ENCODE results near the gene EID3. TPM values are rescaled to one million over a fixed set of nuclear protein-coding genes. Genes with fewer than 3 reads are reported as not detected.
"Not testable (repeated sequence)": the region's sequence is repeated elsewhere in the genome, so short reads cannot be mapped to it uniquely, and the experiment has no call there.

Gene EID3
- total RNA-seq: 10 to 100 TPM in 1 of 2 donors, 1 to 10 TPM in 1; 9.0 to 17.9 TPM

GRCh38 chr12:104303538-104304151 lies at the start of gene EID3:
EID3 (plus strand) TSS chr12:104303739; CDS start chr12:104303935, 196 bp downstream.
- H3K27me3 Mint-ChIP-seq: no peaks in the 10 kb centered on the region
- H3K4me1 Mint-ChIP-seq (ENCODE audit: low read depth in 2 of 2): peaks cover 34 to 55% of the 10 kb centered on the region in 2 donors
- peak within 1 kb of the TSS; percentile 91 for H3K4me3 Mint-ChIP-seq
- H3K27ac Mint-ChIP-seq: peak within 1 kb of the TSS; percentile 94 to 99
- ATAC-seq (peak; percentile 99), DNase-seq (ENCODE audit: low spot score) (peak; percentile 97)
- H3K36me3 Mint-ChIP-seq: peaks cover 6% of the 10 kb centered on the region
- H3K9me3 Mint-ChIP-seq: no peaks in the 10 kb centered on the region

DNA sequence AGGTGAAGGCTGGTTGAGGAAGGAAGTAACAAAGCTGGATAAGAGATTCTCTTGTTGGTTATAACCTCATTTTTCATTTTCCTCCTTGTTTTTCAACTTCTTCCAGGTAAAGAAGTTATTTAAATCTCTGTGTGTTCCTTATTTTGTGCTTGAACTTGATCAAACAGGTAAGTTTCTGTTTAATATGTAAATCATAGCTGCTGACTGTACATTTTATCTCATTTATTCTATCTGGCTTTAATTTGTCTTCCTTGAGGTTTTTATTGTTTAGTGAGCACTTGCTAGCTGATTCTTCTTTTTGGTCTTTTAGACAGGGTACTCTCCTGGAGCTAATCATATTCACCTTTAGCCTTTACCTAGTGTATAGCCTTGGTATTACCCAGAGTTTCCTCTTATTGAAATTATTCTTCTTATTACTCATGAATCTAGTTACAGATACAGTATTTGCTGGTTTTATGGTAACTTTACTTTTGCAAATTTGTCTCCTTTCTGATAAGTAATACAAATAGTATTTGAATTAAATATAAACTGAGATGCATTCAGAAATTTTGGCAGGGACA lies 45.5 kb upstream of the EID3 start:
- Mint-ChIP-seq H3K27me3 (no peaks in the 10 kb centered on the region), H3K9me3 (no peaks in the 10 kb centered on the region), H3K36me3 (no peaks in the 10 kb centered on the region), H3K27ac (no peak overlapping the region), H3K4me3 (no peak overlapping the region), H3K4me1 (ENCODE audit: low read depth in 2 of 2) (no peaks in the 10 kb centered on the region)
- DNase-seq (ENCODE audit: low spot score): no peak
- ATAC-seq: no peak

- Mint-ChIP-seq H3K27ac (no peak overlapping the region), H3K36me3 (no peaks in the 10 kb centered on the region), H3K27me3 (no peaks in the 10 kb centered on the region), H3K4me1 (ENCODE audit: low read depth in 2 of 2) (no peaks in the 10 kb centered on the region), H3K4me3 (no peak overlapping the region), H3K9me3 (no peaks in the 10 kb centered on the region)
- ATAC-seq (no peak), DNase-seq (ENCODE audit: low spot score) (no peak)
These were observed 45.0 kb upstream of the EID3 start for GRCh38 chr12:104258476-104259067.

GRCh38 chr12:104263026-104263425 lies 40.5 kb upstream of the EID3 start:
- DNase-seq (ENCODE audit: low spot score) (no peak), ATAC-seq (no peak)
- Mint-ChIP-seq H3K9me3 (no peaks in the 10 kb centered on the region), H3K36me3 (no peaks in the 10 kb centered on the region), H3K4me1 (ENCODE audit: low read depth in 2 of 2) (no peaks in the 10 kb centered on the region), H3K27ac (no peak overlapping the region), H3K27me3 (no peaks in the 10 kb centered on the region), H3K4me3 (no peak overlapping the region)

DNA sequence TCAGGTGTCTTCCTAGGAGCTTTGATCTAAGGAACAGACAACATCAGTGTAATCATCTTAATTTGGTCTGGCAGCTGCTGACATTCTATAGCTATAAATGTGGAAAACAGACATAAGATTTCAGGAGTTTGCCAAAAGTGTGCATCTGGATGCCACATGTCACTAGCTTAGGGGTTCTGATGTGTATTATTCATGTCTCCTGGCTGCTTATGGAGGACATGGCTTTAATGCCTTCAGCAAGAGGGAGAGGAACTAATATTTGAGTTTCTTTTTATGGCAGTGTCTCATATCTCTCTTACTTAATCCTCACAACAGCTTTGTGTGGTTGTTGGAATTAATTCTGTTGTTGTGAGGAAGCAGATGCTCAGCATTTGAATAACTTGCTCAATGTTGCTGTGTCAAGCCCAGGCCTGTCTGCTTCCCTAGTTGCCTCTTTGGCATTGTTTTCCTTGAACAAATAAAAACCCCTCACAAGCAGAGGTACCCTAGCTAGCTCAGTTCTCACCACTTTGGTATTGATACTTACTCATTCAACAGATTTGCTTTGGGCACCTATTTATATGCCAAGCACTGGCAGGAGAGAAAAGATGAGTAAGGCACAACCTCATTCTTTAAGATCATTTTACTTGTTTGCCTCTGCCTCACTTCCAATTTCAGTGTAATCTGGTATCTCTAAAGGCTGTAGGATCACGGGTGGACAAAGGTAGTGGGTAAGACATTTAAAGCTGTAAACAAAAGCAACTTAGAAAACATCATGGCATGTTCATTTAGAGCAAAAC lies 39.8 kb upstream of the EID3 start:
- no peak for ATAC-seq

GRCh38 chr12:104265436-104265835 lies 38.1 kb upstream of the EID3 start:
- H3K4me1 Mint-ChIP-seq (ENCODE audit: low read depth in 2 of 2); ATAC-seq; H3K36me3 Mint-ChIP-seq; H3K27me3 Mint-ChIP-seq; H3K4me3 Mint-ChIP-seq; DNase-seq (ENCODE audit: low spot score); H3K27ac Mint-ChIP-seq; H3K9me3 Mint-ChIP-seq: not testable (repeated sequence)

More for the DNA sequence above, 39.8 kb upstream of the EID3 start:
- no peak for DNase-seq (ENCODE audit: low spot score)
- Mint-ChIP-seq H3K36me3 (no peaks in the 10 kb centered on the region), H3K4me1 (ENCODE audit: low read depth in 2 of 2) (no peaks in the 10 kb centered on the region), H3K9me3 (no peaks in the 10 kb centered on the region), H3K27ac (no peak overlapping the region), H3K4me3 (no peak overlapping the region), H3K27me3 (no peaks in the 10 kb centered on the region)

GRCh38 chr12:104272938-104273337 lies 30.6 kb upstream of the EID3 start:
- no peak for DNase-seq (ENCODE audit: low spot score)
- no peak overlapping the region for H3K27ac Mint-ChIP-seq

DNA sequence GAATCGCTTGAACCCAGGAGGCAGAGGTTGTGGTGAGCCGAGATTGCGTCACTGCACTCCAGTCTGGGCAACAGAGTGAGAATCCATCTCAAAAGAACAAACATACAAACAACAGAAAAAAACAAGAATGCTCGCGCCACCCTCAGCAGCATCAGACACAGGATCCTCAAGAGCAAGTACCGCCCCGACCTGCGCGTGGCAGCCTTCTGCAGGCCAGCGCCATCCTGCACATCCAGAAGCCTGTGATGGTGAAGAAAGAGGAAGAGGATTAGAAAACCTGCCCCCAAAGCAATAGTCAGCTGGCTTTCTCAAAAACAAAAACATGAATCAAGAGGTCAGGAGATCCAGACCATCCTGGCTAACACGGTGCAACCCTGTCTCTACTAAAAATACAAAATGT lies 30.0 kb upstream of the EID3 start:
- DNase-seq (ENCODE audit: low spot score): no peak
- H3K36me3 Mint-ChIP-seq: no peaks in the 10 kb centered on the region
- ATAC-seq: no peak
- no peak overlapping the region for H3K27ac Mint-ChIP-seq
- no peaks in the 10 kb centered on the region for H3K9me3 Mint-ChIP-seq
- H3K4me3 Mint-ChIP-seq: no peak overlapping the region
- no peaks in the 10 kb centered on the region for H3K27me3 Mint-ChIP-seq
- peaks cover 8 to 14% of the 10 kb centered on the region in 2 donors for H3K4me1 Mint-ChIP-seq (ENCODE audit: low read depth in 2 of 2)

More at GRCh38 chr12:104272938-104273337, 30.6 kb upstream of the EID3 start:
- no peak overlapping the region for H3K4me3 Mint-ChIP-seq
- H3K27me3 Mint-ChIP-seq: no peaks in the 10 kb centered on the region
- no peaks in the 10 kb centered on the region for H3K36me3 Mint-ChIP-seq
- ATAC-seq: no peak
- H3K4me1 Mint-ChIP-seq (ENCODE audit: low read depth in 2 of 2): peaks cover 8 to 14% of the 10 kb centered on the region in 2 donors
- no peaks in the 10 kb centered on the region for H3K9me3 Mint-ChIP-seq

DNA sequence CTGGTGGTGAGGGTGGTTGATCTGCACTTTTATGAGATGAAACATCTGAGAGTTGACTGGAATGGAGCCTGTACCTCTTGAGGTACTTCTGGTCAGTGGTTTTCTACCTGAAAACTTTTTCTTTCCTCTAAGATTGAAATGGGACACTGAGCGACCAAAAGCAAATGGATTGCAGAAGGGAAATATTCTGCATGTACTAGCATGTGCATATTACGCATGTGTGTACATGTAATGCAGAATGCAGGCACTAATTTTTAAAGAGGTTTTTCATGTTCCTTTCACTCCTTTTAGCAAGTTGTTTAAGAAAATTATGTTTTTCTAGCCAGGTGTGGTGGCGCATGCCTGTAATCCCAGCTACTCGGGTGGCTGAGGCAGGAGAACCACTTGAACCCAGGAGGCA lies 28.7 kb upstream of the EID3 start:
- H3K36me3 Mint-ChIP-seq: no peaks in the 10 kb centered on the region
- H3K4me3 Mint-ChIP-seq: no peak overlapping the region
- H3K4me1 Mint-ChIP-seq (ENCODE audit: low read depth in 2 of 2): peaks cover 8 to 14% of the 10 kb centered on the region in 2 donors
- H3K27ac Mint-ChIP-seq: no peak overlapping the region
- no peaks in the 10 kb centered on the region for H3K9me3 Mint-ChIP-seq
- no peak for DNase-seq (ENCODE audit: low spot score)
- peaks cover 0 to under 1% of the 10 kb centered on the region in 2 donors for H3K27me3 Mint-ChIP-seq
- ATAC-seq: no peak

DNA sequence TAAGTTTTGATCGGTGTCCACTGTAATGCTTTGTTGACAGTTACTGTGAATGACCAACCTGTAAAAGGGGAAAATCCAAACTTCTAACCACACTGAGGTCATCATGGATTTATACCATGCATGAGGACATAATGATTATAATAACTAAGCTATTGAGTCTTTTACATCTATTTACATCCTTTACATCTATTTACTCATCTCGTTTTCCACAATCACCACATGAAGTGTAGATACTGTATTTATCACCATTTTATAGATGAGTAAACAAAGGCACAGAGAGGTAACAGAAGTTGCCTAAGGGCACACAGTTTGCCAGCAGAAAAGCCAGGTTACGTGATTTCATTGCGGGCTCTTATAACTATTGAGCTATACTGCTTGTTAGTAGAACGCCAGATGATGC lies 27.9 kb upstream of the EID3 start:
- H3K4me3 Mint-ChIP-seq: peak overlapping the region; percentile 2
- peaks cover 8 to 14% of the 10 kb centered on the region in 2 donors for H3K4me1 Mint-ChIP-seq (ENCODE audit: low read depth in 2 of 2)
- DNase-seq (ENCODE audit: low spot score) (no peak), ATAC-seq (no peak)
- no peak overlapping the region for H3K27ac Mint-ChIP-seq
- H3K36me3 Mint-ChIP-seq: no peaks in the 10 kb centered on the region
- H3K9me3 Mint-ChIP-seq: no peaks in the 10 kb centered on the region
- peaks cover 3 to 7% of the 10 kb centered on the region in 2 donors for H3K27me3 Mint-ChIP-seq

- Mint-ChIP-seq H3K4me1 (ENCODE audit: low read depth in 2 of 2) (peaks cover 8 to 14% of the 10 kb centered on the region in 2 donors), H3K27me3 (peaks cover 7 to 15% of the 10 kb centered on the region in 2 donors), H3K4me3 (peak overlapping the region; percentile 2), H3K36me3 (no peaks in the 10 kb centered on the region), H3K27ac (no peak overlapping the region), H3K9me3 (no peaks in the 10 kb centered on the region)
- ATAC-seq (no peak), DNase-seq (ENCODE audit: low spot score) (no peak)
These were observed 27.0 kb upstream of the EID3 start for GRCh38 chr12:104276273-104277131.

DNA sequence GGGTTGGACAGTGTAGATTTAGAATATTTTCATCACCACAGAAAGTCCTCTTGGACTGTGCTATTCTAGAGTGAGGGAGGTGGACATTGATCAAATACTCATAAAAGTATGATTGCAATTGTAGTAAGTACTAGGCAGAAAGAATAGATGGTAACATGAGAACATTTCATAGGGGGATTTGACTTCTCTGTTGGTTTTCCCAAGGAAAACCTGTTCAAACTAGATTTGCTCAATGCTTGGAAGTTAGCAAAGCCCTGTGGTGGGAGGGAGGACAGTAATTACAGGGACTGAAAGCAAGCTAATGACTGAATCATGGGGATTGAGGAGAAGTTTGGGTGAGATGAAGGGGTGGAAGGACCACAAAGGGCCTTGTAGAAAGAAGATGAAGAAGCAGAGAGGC lies 24.4 kb upstream of the EID3 start:
- Mint-ChIP-seq H3K9me3 (no peaks in the 10 kb centered on the region), H3K4me3 (no peak overlapping the region), H3K36me3 (no peaks in the 10 kb centered on the region), H3K27me3 (peaks cover 10 to 20% of the 10 kb centered on the region in 2 donors), H3K4me1 (ENCODE audit: low read depth in 2 of 2) (peaks cover 8 to 10% of the 10 kb centered on the region in 2 donors), H3K27ac (no peak overlapping the region)
- DNase-seq (ENCODE audit: low spot score): no peak
- no peak for ATAC-seq

DNA sequence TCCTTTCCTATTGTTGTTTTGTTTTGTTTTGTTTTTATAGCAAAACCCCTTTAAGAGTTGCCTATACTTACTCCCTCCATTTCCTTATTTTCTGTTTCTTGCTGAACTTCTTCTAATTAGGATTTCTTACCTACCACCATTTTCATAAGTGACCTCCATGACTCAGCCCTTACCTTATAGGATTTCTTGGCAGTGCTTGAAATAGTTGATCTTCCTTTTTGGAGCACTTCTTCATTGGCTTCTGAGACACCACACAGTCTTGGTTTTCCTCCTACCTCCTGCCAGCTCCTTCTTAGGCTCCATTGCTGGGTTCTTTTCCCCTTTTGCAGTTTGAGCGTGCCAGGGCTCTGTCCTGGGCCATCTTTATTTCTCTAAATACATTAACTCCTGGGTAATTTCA lies 23.4 kb upstream of the EID3 start:
- DNase-seq (ENCODE audit: low spot score): no peak
- Mint-ChIP-seq H3K4me1 (ENCODE audit: low read depth in 2 of 2) (peaks cover 8 to 10% of the 10 kb centered on the region in 2 donors), H3K36me3 (no peaks in the 10 kb centered on the region), H3K27me3 (peaks cover 10 to 20% of the 10 kb centered on the region in 2 donors), H3K9me3 (no peaks in the 10 kb centered on the region), H3K27ac (no peak overlapping the region), H3K4me3 (no peak overlapping the region)
- no peak for ATAC-seq

All from natural killer cell treated with Interleukin-12 subunit alpha and Interleukin-12 subunit beta and Interleukin-15 and Interleukin-18, amount 100 ng/mL, for 72 hours (primary cell).